Activated CD8-positive, alpha-beta memory T cell treated with anti-CD3 and anti-CD28 coated beads, Interleukin-2, amount 50 U/mL, for 24 hours (primary cell): ENCODE measurements around the gene CATSPER1.
"Not testable (repeated sequence)": the region's sequence is repeated elsewhere in the genome, so short reads cannot be mapped to it uniquely, and the experiment has no call there.

Experiments used
- DNase-seq: peaks from one replicate; pipeline ENCODE4 v3.0.0-alpha.2; 2020; ENCODE audit errors: extremely low read depth

The CATSPER1 gene

DNA sequence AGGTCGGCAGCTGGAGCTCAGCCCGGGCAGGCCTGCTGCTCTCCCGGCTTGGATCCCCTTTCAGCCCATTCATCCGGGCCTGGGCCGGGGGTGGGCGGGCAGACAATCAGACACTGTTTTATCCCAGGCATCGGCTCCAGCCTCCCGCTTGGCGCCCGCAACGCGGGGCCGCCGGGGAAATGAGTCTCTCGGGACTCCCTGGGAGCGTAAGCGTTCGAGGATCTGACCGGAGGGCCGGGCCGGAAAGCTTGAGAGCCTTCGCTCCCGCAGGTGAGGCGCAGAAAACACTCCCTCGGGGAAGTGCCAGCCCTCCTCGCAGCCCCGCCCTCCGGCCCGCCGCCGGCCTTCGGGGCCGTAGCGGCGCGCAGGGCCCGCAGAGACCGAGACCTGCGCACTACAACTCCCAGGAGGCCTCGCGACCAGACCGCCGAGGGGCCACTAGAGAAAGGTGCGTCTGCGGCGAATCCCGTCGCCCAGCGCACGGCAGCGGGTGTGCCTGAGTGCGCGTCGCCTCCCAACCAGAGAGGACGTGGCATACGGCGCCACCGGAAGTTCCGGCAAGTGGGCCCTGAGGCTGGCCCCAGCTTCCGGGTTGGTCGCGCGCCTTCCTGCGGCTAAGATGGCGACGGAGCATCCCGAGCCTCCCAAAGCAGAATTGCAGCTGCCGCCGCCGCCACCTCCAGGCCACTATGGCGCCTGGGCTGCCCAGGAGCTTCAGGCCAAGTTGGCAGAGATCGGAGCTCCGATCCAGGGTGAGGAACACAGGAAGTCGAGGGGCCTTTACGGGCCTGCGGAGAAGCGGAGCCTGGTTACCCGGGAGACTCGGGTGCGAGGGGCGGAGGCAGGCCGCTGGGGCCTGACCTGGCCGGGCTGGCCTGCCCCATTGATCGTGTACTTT, 25.7 kb upstream of the CATSPER1 start, which contains the start of gene SF3B2:
Gene SF3B2, plus strand, starts transcription at position 599 of the 898 bp plus-strand sequence. Its CDS starts 21 bp downstream, at position 620.
- DNase-seq, result peak; percentile 88

DNA sequence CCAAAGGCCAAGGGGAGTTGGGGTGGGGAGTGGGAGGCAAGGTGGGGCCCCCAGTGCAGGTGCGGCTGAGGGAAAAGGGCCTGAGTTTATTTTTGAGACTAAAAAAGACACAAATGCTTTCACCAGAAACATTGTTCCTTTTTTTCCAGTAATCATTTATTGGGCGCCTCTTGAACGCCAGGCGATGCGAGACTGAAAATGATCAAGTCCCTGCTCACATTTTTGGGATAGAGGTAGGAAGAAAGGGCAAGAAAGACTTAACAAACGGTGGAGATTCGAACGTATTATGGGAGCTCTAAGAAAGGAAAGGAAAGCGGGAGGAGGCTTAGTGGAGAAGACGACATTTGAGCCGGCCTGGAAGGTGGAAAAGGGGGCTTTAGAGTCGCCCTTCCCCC, 25.1 kb upstream of the CATSPER1 start:
- DNase-seq, result no peak

DNA sequence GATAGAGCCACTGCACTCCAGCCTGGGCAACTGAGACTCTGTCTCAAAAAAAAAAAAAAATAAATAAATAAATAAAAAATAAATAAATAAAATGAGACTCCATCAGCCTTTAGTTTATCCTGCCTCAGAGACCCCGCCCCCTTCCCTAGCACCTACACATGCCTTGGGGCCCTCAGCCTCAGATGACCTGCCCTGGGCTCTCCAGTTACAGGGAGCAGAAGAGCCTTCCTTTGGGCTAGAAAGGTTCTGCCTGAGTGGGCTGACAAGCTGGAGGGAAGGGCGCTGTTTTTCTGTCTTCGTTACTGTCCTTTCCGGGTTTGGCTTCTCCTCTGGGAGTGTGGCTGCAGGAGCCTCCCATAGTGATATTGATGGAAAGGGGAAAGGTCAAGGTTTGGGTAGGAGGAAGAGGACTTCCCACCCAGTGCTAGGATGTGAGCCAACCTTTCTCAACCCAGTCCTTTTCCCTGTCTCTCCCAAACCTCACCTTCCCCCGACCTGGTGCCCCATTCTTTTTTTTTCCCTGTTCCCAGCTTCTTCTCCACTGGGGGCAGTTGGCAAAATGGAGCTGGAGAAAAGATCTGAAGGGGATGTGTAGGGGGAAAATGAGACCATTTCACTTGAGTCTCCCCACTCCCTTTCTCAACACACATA, 24.4 kb upstream of the CATSPER1 start:
- no peak for DNase-seq

DNA sequence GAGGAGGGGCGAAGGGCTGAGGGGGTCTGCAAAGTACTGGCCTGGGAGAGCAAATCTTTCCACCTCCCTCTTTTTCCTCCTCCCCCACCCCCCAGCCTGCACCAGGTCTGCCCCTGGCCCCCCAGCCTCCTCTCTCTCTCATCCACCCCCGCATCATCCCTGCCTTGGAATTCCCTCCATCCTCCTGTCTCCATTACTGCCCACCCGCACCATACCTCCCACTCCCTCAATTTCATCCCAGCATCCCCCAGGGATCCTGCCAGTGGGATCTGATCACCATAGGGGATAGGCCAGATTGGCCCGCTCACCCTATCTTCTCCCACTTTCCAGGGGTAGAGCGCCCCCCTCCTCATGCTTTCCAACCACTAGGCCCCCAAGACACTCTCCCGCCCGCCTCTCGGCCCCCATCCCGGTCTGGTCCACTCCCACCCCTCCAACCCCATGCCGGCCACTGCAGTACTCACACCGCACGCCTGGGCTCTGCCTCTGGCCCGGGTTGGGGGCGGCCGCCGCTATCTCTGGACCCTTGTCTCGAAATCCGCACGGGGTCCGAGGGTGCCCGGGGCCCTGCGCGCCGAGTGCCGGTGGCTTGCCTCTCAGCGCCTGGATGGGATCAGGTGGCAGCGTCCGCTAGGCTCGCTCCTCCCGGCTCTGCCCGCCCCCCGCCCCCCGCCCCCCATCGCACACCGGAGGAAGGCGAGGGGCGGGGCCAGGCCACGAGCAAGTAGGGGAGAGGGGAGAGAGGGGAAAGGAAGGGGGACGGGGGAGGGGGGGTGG, 22.5 kb upstream of the CATSPER1 start, which contains the start of gene GAL3ST3:
Gene GAL3ST3, minus strand, starts transcription at position 615 of the 777 bp plus-strand sequence. CDS start 3,746 bp downstream, outside the sequence.
- no peak for DNase-seq

DNA sequence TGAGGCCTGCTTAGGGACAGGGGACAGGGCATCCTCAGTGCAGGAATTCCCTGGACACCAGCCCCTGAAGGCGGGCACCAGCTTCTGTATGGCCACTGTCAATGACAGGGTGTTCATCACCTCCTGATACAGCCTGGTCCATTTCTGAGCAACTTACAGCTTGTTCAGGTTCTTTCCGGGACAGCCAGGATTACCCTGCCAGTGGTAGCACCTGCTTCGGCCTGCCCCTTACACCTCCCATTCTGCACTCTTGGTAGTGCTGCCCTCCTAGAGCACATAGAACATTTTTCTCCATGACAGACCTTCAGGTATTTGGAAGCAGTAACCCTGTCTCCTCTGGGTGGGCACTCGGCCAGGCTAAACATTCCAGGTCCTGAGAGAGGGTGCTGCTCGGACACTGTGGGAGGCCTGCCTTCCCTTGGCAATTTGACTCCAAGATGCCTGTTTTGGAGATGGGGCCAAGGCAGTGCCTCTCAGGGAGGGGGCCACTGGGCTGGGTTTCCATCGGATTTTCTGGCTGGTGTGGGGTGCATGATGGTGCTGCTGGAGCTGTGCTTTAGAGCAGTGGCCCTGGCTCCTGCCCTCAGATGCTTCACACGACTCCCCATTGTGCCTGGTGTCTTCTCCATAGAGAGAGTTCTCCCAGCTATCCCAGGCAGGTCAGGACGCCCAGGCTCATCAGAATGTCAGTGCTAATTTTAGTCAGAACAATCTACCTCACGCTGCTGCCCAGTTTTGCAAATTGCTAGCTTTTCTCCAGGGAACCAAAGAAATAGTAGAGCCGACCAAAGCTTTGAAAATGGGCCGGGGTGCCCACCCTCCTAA, 21.5 kb upstream of the CATSPER1 start:
- DNase-seq, result no peak

DNA sequence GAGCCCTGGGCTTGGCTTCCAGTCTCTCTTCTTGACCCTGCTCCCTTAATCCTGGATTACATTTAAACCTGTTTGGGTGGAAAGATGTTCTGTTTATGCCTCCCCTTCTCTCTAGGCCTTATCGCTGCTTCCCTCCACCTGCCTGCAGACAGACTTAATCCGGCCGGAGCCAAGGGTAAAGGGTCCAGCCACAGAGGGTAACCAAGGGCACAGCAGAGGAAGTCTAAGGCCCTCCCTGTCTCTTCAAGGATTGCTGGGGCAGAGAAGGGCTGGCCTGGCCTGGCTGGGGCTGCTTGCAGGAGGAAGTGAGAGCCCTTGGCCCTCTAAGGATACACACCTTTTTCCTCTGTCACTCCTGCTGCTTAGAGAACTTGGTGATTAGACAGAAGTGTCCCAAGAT, 20.6 kb upstream of the CATSPER1 start:
- no peak for DNase-seq

DNA sequence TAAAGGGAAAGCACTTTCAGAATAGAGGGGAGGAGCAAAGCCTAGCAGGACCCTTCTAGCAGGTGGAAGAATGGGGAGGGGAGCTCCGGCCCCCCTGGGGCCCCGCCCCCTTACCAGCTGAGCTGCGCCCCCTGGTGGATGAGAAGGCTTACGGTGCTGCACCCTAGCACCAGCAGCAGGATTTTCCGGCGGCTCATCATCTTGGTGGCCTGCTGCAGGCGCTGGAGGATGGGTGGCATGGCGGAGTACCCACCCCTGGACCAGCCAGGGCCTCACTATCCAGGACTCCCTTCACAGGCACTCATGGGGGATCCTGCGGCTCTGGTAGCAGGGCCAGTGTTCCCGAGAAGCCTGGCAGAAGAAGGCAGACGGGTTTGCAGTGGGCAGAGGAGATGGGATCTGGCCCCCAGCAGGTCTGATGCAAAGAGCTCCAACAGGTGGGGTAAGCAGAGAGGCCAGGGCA, 18.9 kb upstream of the CATSPER1 start:
- DNase-seq, result peak; percentile 72

DNA sequence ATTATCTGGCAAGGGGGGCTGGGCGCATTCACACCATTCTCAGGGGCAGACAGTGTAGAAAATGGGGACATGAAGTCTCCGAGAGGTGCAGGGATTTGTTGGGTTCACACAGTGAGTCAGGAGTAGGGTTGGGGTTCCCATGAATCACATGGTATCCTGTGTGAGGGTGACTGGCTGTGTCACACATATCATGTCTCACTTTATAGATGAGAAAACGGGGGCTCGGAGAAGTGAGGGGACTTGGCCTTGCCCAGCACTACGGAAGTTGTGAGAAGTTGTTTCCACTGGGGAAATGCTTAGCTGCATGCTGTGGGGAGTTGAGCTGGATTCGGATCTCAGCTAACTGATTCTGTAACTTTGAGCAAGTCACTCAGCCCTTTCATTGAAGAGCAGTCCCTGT, 18.5 kb upstream of the CATSPER1 start:
- DNase-seq, result no peak

DNA sequence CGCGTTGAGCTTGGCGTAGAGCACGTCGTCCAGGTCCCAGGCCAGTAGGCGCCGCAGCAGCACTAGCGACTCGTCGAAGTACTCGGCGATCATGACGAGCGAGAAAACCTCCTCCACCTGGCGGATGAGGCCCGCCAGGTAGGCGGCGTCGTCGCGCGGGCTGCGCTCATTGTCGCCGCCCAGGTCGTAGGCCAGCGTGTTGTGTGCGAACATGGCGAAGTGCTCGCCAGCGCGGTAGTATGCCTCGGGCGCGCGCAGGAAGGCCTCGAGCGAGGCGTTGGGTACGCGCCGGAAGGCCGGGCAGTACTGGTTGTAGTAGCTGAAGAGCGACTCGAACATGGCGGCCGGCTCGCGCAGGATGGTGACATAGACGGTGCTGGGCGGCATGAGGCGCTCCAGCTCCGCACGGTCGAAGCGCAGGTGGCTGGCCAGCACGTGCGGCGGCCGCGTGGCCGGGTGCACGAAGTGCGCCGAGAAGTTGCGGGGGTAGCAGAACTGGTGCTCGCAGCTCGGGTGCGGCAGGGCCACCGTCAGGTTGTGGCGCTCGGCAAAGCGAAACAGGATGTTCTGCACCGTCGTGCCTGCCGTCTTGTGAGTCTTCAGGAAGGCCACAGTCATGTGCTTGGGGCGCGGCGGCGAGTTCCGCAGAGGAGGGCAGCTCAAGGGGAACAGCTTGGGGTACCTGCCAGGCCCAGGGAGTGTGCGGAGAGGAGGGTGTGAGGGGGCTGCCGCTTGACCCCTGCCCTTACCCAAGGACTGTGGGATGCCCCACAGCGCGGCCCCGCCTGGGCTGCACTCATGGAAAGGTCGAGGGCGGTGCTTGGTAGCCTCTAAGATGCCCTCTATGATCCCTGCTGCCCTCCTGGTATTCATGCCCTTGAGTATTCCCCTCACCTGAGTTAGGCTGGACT, 17.0 kb upstream of the CATSPER1 start:
- no peak for DNase-seq

DNA sequence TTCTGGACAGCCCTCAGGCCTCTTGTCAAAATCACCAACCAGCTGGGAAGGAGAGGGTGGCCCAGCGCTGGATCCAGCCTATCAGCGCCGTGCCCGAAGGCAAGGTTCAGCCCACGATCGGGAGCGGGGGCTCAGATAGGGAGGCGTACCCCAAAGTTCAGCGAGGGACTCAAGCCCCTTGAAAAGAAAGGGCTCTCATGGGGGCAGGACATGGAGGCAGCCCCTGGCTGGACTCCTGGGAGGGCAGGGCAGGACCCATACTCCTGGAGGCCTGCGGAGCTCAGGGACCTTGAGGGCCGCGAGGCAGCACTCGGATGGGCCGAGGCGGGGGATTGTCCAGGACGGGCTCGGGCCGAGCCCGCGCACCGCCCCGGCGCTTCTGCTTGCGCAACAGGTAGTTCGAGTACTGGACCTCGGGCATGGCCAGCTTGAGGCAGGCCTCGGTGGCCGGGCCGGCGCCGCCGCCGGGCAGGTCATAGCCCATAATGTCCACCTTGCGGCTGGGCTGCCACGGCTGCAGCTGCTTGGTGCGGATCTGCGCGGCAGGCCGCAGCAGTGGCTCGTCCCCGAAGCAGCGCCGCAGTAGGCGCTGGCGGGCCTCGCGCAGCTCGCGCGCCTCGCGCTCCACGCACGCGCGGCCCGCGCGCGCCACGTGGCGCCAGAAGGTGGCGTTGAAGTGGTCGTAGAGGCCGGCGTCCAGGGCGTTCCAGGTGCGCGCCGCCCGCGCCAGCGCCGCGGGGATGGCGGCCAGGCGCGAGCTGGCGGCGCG, 16.1 kb upstream of the CATSPER1 start:
- DNase-seq, result no peak

DNA sequence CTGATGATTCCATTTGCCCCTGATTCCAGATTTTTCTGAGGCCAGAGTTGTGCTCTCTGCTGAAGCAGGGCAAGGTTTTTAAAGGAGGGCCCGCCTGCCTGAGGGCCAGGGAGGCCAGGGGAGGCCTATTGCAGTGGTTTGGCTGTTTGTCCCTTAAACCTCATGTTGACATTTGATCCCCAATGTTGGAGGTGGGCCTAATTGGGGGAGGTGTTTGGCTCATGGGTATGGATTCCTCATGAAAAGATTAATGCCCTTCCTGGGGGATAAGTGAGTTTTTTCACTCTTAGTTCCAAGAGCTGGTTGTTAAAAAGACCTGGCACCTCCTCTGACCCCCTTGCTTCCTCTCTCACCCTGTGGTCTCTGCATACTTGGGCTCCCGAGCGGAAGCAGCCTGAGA, 13.5 kb upstream of the CATSPER1 start:
- DNase-seq, result no peak

DNA sequence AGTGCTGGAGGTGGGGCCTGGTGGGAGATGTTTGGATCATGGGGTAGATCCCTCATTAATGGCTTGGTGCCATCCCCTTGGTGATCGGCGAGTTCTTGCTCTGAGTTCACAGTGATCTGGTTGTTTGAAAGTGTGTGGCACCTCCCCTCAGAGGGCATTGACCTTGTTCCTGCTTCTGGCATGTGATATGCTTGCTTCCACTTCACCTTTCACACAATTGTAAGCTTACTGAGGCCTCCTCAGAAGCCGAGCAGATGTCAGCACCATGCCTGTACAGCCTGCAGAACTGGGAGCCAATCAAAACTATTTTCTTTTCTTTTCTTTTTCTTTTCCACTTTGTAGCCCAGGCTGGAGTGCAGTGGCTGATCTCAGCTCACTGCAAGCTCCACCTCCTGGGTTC, 11.0 kb upstream of the CATSPER1 start:
- no peak for DNase-seq

DNA sequence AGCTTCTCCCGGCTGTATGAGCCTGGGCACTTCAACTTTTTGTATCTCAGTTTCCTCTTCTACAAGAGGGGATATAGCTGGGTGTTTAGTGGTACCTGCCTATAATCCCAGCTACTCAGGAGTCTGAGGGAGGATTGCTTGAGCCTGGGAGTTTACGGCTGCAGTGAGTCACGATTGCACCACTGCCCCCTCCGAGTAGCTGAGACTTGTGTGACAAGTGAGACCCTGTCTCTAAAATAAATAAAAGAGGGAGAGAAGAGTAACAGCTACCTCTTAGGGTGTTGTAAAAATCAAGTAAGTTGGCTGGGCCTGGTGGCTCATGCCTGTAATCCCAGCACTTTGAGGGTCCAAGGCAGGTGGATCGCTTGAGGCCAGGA, 10.0 kb upstream of the CATSPER1 start:
- DNase-seq, result no peak

DNA sequence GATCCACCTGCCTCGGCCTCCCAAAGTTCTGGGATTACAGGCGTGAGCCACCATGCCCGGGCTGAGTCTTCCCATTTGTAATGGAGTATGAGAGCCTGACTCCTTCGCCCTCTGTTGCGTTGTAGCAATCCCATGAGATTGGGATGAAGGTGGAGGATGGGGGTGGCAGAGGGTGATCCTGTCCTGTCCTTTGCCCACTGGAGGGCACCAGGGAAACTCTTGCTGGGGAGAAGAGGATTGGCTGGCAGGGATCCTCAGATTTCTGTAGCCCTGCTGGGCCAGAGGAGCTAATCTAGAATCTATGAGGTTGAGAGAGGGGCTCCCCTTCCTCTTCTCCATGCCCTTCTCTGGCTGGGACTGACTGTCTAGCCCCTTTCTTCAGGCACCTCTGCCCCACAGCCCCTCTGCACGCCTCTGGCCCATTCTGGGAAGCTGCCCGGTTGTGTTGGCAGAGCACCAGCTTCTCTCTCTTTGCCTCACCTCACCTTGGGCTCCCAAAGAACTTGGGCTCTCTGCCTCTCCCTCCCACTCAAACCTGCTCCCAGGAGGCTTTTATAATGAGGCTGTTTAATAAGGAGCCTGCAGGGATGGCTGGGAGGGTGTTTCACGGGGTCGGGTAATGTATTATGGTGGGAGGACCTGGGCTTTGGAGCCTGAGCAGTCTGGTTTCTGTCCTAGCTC, 9.5 kb upstream of the CATSPER1 start:
- no peak for DNase-seq

DNA sequence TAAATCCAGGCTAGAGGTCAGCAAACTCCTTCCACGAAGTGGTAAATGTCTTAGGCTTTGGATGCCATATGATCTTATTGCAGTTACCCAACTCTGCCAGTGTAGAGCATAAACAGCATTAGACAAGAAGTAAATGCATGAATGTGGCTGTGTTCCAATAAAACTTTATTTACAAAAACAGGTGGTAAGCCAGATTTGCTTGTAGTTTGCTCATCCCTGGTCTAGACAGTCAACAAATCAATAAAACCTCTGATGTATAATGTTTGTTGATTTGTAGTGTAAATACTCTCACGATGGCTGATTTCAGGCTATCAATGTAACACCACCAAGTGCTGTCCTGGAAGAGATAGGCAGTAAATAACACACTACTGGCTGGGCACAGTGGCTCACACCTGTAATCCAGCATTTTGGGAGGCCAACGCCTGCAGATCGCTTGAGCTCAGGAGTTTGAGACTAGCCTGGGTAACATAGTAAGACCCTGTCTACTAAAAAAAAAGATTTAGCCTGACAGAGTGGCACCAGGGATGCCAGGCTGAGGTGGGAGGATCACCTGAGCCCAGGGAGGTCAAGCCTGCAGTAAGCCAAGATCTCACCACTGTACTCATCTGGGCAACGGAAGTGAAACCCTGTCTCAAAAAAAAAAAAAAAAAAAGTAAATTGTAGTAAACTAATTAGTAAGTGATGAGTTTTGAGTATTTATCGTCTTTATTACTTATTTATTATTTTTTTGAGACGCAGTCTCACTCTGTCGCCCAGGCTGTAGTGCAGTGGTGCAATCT, 6.9 kb upstream of the CATSPER1 start:
- DNase-seq, result no peak

DNA sequence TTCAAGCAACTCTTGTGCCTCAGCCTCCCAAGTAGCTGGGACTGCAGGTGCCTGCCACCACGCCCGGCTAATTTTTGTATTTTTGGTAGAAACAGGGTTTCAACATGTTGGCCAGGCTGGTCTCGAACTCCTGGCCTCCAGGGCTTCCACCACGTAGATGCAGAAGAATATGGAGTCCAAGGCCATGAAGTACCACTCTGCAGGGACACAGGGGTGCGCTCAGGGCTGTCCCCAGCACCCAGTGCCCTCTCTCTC, 3.2 kb downstream of the CATSPER1 start:
- not testable (repeated sequence) for DNase-seq

DNA sequence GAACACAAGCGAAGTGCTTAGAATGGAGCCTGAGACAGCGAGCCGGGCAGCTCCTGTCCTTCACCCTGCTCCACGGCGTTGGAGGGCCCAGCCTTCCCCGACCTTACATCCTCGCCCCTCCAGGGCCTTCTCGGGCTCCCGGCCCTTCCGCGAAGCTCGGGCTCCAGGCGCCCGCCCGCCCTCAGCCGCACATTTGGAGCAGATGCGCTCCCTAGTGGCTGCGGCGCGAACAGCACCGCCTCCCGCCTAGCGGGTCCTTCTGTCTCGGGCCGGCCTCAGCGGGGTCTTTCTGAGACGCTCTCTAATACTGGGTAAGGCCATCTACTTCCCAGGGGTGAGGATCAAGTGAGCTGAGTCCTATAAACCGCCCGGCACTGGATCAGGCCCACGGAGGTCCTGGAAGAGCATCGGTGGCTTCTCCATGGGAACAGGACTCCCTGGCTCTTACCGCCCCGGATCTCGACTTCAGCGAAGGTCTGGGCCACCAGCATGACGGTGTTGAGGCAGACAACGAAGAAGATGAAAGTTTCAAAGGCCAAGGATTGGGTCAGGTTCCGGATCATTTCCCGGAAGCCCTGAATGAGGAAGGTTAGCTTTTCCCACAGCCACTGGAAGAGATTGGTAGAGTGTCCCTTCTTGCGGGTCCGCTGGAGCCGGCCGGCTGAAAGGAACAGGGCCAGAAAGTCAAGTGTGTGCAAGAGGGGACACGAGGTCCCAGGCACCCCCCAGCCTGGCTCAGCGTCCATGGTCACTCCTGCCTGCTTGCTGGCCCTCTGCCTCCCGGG, 3.7 kb downstream of the CATSPER1 start:
- DNase-seq, result peak; percentile 39
